Medulla oblongata (tissue), 1 donor: ENCODE measurements around the gene ZNF337.

Source experiments
- DNase-seq: peaks from one replicate; pipeline ENCODE4 v3.0.0-alpha.2; 2015; ENCODE audit errors: extremely low spot score

ZNF337 gene

DNA sequence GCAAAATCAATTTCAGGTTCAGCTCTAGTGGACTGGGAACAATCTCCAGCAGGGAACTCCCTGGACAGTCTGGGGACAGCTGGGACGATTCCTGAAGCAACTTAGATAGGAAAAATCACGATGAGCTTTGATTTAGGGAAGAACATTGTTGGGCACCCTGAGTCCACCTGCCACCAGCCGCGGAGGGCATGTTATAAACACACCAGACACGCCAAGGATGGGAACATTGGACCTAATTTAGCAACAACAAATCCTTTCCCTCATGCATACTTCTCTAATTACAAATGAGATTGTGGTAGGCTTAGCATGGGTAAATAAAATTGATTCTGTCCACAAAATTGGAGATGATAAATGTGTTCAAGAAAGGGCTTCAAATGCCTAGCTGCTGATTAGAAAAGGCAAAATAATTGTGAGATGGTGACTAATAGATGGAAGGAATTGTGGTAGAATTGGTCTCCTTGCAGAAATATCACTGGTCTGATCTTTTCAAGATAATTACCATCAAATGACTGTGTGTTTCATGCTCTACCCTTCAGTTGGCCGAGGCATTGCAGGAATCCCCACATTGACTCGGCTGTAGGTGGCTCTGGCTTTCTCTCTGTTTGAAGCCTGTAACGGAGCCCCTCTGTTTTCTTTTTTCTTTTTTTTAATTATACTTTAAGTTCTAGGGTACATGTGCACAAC lies 66.7 kb downstream of the ZNF337 start:
- no peak for DNase-seq

DNA sequence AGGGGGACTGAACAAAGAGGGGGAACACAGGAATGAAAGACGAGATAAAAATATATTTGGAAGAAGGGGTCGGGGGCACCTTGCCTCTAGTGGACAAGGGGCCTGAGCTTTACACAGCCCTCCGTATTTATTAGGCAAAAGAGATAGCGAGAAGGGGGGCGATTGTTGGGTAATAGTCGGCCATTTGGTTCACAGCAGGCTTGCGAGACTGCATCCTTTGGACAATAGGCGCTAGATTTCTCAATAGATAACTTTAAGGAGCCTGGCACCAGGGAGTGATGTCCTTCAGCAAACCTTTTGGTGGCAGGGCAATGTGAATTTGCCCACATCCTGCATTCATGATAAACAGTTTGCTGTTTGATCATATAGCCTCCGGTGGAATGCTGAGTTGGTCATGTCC lies 69.9 kb downstream of the ZNF337 start:
- DNase-seq: no peak

GRCh38 chr20:25624500-25624939 lies 72.1 kb downstream of the ZNF337 start:
- DNase-seq: no peak
